ENCODE data around the gene ERMARD. TPM values are rescaled to one million over a fixed set of nuclear protein-coding genes. Genes with fewer than 3 reads are reported as not detected.

Gene ERMARD
- polyA plus RNA-seq, 1 donor = 23.7 TPM

DNA sequence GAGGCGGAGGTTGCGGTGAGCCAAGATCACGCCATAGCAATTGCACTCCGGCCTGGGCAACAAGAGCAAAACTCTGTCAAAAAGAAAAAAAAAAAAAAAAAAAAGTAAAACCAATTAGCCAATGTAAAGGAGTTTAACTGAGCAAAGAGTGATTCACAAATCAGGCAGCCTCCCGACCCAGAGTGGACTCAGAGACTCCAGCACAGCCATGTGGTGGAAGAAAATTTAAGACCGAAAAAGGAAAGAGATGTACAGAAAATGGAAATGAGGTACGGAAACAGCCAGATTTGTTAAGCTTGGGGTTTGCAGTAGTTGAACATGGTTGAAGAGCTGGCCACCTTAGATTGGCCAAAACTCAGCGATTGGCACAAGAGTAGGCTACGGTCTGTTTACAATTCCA lies 51.4 kb downstream of the ERMARD start:
- no peak for DNase-seq

DNA sequence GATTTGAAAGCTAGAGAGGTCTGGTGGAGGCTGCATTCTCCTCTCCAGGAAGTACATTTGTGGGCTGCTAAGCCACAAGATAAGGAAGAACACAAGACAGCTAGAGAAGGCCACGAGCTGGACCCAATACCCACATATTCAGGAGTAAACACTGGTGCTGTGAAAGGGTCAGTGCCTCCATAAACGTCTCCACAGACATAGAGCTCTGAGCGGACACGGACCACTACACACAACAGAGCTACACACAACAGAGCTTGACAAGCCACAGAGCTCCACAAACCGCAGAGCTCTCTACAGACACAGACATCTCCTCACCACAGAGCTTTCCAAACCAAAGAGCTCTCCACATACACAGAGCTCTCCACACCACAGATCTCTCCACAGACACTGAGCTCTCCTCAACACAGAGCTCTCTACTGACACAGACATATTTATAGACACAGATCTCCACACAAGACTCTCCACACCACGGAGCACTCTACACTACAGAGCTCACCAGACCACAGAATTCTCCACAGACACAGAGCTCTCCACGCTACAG lies 51.9 kb downstream of the ERMARD start:
- no peak for DNase-seq

GRCh38 chr6:169803816-169804340 lies 52.5 kb downstream of the ERMARD start:
- DNase-seq = no peak

DNA sequence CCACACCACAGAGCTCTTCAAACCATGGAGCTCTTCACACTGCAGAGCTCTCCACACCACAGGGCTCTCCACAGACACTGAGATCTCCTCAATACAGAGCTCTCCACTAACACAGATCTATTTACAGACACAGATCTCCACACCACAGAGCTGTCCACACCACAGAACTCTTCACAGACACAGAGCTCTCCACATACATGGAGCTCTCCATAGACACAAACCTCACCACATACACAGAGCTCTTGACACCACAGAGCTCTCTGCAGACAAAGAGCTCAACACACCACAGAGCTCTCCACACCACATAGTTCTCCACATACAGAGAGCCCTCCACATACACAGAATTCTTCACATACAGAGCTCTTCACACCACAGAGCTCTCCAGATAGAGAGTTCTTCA lies 53.0 kb downstream of the ERMARD start:
- DNase-seq = no peak

GRCh38 chr6:169805242-169805838 lies 53.9 kb downstream of the ERMARD start:
- DNase-seq = no peak

DNA sequence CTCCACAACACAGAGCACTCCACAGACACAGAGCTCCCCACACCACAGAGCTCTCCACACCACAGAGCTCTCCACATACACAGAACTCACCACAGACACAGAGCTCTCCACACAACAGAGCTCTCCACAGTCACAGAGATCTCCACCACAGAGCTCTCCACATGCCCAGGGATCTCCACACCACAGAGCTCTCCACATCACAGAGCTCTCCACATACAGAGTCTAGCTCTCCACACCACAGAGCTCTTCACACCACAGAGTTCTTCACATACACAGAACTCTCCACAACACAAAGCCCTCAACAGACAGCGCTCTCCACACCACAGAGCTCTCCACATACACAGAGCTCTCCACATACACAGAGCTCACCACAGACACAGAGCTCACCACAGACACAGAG lies 55.3 kb downstream of the ERMARD start:
- DNase-seq = no peak

DNA sequence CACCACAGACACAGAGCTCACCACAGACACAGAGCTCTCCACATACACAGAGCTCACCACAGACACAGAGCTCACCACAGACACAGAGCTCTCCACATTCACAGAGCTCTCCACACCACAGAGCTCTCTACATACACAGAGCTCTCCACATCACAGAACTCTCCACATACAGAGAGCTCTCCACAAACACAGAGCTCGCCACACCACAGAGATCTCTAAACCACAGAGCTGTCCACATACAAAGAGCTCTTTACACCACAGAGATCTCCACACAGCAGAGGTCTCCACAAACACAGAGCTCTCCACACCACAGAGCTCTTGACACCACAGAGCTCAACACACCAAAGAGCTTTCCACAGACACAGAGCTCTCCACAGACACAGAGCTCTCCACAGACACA lies 55.8 kb downstream of the ERMARD start:
- no peak for DNase-seq

DNA sequence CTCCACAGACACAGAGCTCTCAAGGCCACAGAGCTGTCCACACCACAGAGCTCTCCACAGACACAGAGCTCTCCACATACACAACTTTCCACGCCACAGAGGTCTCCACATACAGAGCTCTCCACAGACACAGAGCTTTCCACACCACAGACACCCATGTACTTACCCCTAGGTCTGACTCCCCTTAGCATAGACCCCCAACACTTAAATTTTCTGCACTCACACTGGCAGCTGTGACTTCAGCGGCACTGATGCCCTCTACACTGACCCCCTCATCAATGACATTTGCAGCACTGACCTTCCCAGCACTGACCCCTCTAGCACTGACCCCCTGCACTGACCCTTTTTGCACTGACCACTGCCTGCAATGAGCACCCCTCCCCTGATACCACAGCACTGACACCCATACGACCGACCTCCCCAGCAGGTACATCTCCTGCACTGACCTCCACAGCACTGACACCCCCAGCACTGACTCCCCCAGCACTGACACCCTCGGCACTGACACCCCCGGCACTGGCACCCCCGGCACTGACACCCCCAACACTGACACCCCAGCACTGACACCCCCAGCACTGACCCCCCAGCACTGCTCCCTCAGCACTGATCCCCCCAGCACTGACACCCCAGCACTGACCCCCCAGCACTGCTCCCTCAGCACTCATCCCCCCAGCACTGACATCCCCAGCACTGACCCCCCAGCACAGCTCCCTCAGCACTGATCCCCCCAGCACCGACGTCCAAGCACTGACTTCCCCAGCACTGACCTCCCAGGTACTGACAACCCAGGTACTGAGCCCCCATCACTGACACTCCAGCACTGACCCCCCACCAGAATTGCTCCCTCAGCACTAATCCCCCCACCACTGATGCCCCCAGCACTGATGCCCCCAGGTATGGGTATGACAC lies 56.5 kb downstream of the ERMARD start:
- DNase-seq = no peak

DNA sequence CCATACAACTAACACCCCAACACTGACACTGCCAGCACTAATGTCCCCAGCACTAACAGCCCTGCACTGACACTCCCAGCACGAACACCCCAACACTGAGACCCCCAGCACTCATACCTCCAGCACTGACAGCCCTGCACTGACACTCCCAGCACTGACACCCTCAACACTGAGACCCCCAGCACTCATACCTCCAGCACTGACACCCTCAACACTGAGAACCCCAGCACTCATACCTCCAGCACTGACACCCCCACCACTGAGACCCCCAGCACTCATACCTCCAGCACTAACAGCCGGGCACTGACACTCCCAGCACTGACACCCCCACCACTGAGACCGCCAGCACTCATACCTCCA lies 57.2 kb downstream of the ERMARD start:
- no peak for DNase-seq

- DNase-seq = no peak
Measured at GRCh38 chr6:169809386-169809785, 58.0 kb downstream of the ERMARD start.

DNA sequence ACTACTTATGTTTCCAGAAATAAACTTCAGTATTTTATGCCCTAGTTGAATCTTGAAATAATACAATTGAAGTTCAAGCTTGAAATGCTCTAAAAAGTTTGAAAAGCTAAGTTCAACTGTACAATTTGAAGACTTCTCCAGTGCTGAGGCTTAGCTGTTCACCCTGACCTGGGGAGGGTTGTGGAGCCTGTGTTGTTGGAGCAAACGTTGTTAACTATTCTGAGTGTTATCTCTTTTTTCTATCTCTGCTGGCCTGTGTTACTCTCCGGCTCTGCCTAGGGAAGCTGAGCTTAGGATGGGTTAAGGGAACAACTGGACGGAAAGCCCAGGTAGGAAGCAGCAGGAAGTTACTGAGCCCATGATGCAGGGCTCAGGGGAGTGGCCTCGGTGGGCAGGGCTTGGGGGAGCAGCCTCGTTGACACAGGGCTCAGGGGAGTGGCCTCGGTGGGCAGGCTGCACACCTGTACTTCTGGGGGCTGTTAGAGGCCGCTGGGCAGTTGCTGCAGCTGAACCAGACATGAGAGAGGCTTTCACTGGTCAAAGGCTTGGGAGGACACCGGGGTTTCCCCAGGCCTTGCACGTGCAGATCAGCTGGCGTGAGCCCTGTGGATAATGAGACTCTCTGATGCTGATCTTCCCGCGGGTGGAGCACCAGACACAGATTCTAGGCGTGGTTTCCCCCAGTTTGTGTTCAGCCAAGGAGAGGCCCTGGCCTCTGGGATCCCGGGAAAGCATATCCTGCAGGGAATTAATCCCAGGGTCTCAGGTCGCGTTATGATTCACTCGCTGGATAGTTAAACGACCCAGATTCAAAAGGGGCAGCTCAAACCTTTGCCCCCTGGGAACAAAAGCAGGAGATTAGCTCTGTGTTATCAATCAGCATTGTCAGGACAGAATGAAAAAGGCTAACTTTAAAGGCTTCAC lies 58.9 kb downstream of the ERMARD start:
- DNase-seq = no peak

- no peak for DNase-seq
Measured at GRCh38 chr6:169811072-169811471, 59.6 kb downstream of the ERMARD start.

DNA sequence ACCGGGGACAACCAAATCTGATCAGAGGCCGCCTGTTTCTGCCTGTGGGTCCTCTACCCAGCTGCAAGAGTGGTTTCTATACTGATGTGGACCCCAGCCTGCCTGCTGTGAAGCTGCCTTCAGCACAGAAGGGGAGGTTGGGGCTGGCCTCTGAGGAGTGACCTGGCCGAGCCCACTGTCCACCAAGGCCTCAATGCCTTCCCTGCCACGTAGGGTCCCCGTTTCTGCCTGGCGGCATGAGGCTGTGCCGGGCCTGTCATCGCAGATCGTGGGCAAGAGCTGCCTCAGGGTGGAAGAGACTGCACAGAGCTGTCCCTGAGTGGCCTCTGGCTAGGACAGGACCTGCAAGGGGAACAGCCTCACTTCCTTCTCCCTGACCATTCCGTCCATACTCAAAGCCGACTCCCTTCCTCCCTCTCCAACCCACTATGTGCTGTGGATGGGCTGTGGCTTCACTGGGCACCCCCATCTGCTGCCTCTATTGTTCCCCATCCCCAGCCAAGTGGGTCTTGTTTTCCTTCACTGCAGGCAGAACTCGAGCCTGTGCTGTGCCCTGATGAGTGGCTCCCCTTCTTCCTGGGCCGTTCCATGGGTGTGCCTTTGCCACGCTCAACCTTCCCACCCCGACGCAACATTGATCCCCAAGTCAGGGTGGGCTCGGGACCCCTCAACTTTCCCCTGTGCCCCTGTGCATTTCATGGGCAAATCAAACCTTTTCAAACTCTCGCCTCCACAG lies 60.3 kb downstream of the ERMARD start:
- no peak for DNase-seq

- DNase-seq = no peak
Measured at GRCh38 chr6:169812257-169812644, 60.8 kb downstream of the ERMARD start.

DNA sequence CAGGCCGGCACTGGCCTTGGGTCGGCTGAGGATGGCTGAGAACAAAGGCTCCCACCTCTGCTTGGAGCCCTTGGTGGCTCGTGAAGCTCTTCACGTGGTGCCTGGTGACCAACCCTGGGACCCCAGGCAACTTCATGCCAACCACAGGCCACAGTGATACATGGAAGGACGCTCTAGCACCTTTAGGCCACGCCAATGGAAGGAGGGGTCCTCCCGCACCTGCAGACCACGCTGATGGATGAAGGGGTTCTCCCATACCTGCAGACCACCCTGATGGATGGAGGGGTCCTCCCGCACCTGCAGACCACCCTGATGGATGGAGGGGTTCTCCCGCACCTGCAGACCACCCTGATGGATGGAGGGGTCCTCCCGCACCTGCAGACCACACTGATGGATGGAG lies 62.5 kb downstream of the ERMARD start:
- no peak for DNase-seq

GRCh38 chr6:169816054-169816453 lies 64.6 kb downstream of the ERMARD start:
- DNase-seq = no peak

- no peak for DNase-seq
Measured at GRCh38 chr6:169816975-169817374, 65.6 kb downstream of the ERMARD start.

DNA sequence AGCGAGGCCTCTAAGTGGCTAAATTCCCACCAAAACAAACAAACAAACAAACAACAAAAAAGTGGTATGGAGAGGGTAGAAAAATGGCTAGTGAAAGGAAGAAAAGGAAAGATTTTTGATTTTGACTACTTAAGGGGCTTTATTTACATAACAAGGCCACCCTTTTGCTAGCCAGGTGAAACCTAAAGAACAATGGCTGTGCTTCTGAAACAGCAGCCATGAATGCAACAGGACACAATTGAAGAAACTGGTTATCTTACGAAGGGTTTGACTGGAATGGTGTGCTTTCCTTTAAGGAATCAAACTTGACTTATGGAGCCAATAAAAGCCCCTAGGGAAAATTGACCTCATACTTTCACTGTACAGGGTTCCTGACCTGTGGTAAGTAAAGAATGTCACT lies 68.9 kb downstream of the ERMARD start:
- no peak for DNase-seq

- no peak for DNase-seq
Measured at GRCh38 chr6:169824021-169824420, 72.6 kb downstream of the ERMARD start.

GRCh38 chr6:169824848-169825557 lies 73.6 kb downstream of the ERMARD start:
- no peak for DNase-seq

DNA sequence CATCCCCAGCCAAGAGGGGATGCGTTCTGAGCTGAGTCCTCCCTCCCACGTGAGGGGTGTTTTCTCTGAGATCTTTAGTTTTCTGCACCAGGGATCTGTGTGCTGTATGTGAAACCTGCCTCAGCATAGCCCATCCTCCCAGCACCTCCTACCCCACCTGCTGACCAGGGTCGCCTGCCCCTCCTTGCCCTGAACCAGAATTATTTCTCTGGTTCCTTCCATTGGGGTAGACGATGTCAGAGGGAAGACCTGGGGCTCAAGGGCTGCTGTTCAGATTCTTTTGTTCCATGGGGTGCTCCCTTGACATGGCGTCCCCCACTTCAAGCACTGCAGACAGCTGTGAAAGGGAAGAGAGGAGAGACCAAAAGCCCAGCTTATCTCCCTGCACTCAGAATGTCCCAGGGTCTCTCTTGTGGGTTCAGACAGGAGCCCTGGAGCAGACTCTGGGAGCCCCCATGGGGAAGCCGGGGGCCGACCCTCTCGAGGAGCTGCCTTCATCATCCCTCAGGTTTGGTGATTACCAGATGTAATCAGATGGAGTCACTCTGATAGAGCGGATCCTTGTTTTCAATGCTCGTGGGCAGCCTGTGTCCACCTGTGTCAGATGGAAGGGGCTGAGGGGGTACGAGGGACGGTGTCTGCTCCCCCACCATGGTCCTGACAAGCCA lies 74.3 kb downstream of the ERMARD start:
- DNase-seq = no peak

Data from hindlimb muscle (tissue), 1 donor.